GM12875 (cell line): ENCODE data around the gene SCN2A.

ENCODE experiments used
- H3K4me3 ChIP-seq: one replicate; pipeline ENCODE4 v1.5.1; 2011; ENCODE audit warnings: low read depth, low read length, control low read depth
- TF ChIP-seq, protein P1 (sequence below): IDR thresholded peaks from 2 replicates; pipeline ENCODE4 v1.5.1; 2011; ENCODE audit warnings: low read depth, mild to moderate bottlenecking, control low read depth, inconsistent platforms, low read length, moderate library complexity, borderline replicate concordance; ENCODE audit not compliant: insufficient read depth

SCN2A gene

DNA sequence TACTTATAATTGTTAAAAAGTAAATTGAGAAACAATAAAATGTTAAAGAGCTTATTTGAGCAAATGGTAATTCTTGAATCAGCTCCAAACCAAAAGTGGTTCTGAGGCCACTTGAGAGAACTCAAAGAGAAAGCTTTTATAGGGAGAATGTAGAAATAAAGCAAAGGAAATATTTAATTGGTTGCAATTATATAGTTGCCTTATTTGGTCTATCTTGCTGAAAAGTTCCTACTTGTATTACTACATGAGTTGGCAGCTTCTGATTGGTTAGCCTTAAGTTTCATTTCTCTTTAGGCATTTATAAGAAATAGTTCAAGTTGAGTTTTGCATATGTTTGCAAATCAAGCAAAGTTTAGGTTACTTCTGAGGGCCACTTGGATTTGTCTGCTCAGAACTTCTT lies 38.1 kb downstream of the SCN2A start:
- TF ChIP-seq, protein P1, sequence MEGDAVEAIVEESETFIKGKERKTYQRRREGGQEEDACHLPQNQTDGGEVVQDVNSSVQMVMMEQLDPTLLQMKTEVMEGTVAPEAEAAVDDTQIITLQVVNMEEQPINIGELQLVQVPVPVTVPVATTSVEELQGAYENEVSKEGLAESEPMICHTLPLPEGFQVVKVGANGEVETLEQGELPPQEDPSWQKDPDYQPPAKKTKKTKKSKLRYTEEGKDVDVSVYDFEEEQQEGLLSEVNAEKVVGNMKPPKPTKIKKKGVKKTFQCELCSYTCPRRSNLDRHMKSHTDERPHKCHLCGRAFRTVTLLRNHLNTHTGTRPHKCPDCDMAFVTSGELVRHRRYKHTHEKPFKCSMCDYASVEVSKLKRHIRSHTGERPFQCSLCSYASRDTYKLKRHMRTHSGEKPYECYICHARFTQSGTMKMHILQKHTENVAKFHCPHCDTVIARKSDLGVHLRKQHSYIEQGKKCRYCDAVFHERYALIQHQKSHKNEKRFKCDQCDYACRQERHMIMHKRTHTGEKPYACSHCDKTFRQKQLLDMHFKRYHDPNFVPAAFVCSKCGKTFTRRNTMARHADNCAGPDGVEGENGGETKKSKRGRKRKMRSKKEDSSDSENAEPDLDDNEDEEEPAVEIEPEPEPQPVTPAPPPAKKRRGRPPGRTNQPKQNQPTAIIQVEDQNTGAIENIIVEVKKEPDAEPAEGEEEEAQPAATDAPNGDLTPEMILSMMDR, result no peak
- H3K4me3 ChIP-seq, result no peak overlapping the region

DNA sequence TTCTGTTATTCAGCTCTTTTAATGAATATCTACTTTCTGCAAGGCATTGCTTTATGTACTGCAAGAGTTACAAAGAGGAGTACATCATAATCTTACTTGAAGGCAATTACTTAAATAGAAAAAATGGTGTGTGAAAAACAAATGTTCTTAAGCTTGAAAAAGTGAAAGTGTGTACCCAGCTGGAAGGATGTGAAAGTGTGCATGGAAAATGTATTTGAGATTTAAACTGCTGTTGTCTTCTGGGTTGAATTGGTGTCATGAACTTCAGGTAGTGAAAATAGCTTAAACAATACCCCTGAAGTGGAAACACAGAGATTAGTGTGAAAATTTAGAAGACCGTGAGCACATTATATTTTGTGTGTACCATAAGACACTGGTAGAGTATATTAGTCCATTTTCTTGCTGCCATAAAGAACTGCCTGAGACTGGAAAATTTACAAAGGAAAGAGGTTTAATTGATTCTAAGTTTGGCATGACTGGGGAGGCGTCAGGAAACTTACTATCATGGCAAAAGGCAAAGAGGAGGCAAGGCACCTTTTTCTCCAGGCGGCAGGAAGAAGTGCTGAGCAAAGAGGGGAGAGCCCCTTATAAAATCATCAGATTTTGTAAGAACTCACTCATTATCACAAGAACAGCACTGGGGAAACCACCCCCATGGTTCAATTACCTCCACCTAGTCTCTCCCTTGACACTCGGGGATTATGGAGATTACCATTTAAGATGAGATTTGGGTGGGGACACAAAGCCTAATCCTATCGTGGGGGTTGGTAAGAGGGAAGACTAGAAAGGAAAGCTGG lies 38.8 kb downstream of the SCN2A start:
- TF ChIP-seq, protein P1, result no peak
- H3K4me3 ChIP-seq, result no peak overlapping the region

- TF ChIP-seq, protein P1, result no peak
- no peak overlapping the region for H3K4me3 ChIP-seq
Observed at GRCh38 chr2:165280356-165280755, 41.1 kb downstream of the SCN2A start.

DNA sequence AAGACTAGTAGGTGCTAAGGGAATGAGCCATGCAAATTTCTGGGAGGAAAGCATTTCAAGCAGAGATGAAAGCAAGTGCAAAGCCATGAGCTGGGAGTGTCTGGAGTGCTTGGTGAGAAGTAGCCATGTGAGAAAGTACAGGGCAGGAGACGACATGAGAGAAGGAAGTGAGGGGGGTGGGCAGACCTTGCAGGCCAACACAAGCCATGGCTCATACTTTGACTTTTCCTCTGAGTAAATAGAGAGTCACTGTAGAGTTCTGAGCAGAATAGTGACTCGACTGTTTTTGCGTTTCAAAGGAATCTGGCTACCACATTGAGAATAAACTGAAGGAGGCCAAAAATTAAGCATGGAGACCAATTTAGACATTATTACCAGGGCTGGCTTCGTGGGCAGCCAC lies 42.2 kb downstream of the SCN2A start:
- no peak overlapping the region for H3K4me3 ChIP-seq
- TF ChIP-seq, protein P1, result no peak

- no peak overlapping the region for H3K4me3 ChIP-seq
- TF ChIP-seq, protein P1, result no peak
Observed at GRCh38 chr2:165283342-165283741, 44.1 kb downstream of the SCN2A start.

GRCh38 chr2:165287094-165287778 lies 48.0 kb downstream of the SCN2A start:
- TF ChIP-seq, protein P1, result no peak
- H3K4me3 ChIP-seq, result no peak overlapping the region

DNA sequence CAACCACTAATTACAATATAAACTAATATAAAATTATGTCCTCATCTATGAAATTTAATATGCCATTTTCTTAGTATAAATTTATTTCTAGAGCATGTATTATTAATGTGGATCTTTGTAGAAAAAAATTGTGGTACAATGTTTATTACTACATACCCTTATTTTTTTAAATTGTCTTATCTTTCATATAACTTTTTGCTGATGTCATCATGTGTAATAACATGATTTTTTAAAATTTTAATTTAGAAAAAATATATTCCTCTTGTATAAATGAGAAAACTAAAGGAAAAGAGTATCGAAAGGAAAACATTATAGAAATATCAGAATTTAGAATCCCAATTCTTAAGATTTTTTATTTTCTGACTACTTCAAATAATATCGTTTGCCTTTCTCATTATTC lies 49.9 kb downstream of the SCN2A start:
- no peak overlapping the region for H3K4me3 ChIP-seq
- TF ChIP-seq, protein P1, result no peak
